Heart left ventricle (tissue), 13 donors: ENCODE results near the gene SALL1.

Source experiments
- CTCF ChIP-seq, 12 donors: fragments of 200-600 bp; sonication (generic) in 4 of 12; IDR thresholded peaks; one replicate each; pipeline versions ENCODE4 v1.5.0 to v1.8.0; 2018 to 2022; ENCODE audit warnings: antibody characterized with exemption in 12 of 12, mild to moderate bottlenecking in 5 of 12
- POLR2A ChIP-seq, 2 donors: fragments of 450-650 bp; IDR thresholded peaks; one replicate each; pipeline ENCODE4 v1.6.1; 2017; ENCODE audit warnings: antibody characterized with exemption in 2 of 2, mild to moderate bottlenecking in 2 of 2, moderate library complexity in 2 of 2
- donor health status: ischemic (EF 13 %, LVEDD 7.1; RV severe dilation, severe dysfunction).
- donor health status: DM: no; HTN: yes; CAD: no.
- donor health status: DM: no; HTN: no; CAD: no.
- donor health status: ischemic (EF 25% LVEDD 6.9; RV normal size, moderate dysfunction).
- donor health status: ischemic (EF 25% LVEDD 5.7; RV mildly dilated, moderate dysfunction).
- donor health status: ischemic (EF 35%, LVEDD 5.7; RV mildly dilated, moderate dysfunction).
- donor health status: nonischemic (EF 11% LVEDD 7.7; RV severe dilation, severe dysfunction).
- donor health status: DM: yes; HTN: yes; CAD: no.
- donor health status: PGD.
- donor health status: ischemic (EF 29% LVEDD 5.4; RV normal size, mild dysfunction).
- donor health status: nonischemic (EF 23%, LVEDD 6.1; RV moderate dilation, normal function).

GRCh38 chr16:51167170-51167895 lies 16.3 kb upstream of the SALL1 start:
- TF ChIP-seq CTCF (IDR thresholded peaks at IDR 0.05) (no peak), POLR2A (IDR thresholded peaks at IDR 0.05) (no peak)
